Measurements from ENCODE around the gene TRPT1. TPM values are rescaled to one million over a fixed set of nuclear protein-coding genes. Genes with fewer than 3 reads are reported as not detected.

The TRPT1 gene
- total RNA-seq, 2 experiments from 2014 or later, result 40.6 to 49.0 TPM

GRCh38 chr11:64269540-64270220, 43.7 kb upstream of the TRPT1 start:
- Histone ChIP-seq H3K4me3 (ENCODE audit: low read depth, low read length, poor library complexity, severe bottlenecking) (peak overlapping the region; percentile 86), H3K4me2 (ENCODE audit: low read length) (peak overlapping the region; percentile 75), H3K79me2 (ENCODE audit: insufficient read depth, low read depth, low read length) (peaks cover 11% of the 10 kb centered on the region; the same call in 1 of the 2 replicates), H4K20me1 (ENCODE audit: insufficient read depth, low read length) (no peaks in the 10 kb centered on the region), H3K9me2 (ENCODE audit: insufficient read depth, low read length) (no peaks in the 10 kb centered on the region), H3K36me3 (ENCODE audit: insufficient read depth, low read length) (no peaks in the 10 kb centered on the region), H2AFZ (ENCODE audit: low read length) (peak overlapping the region; percentile 63), H3K9me3 (ENCODE audit: low read length) (no peaks in the 10 kb centered on the region), H3K4me1 (ENCODE audit: insufficient read depth, low read length, poor library complexity, severe bottlenecking) (peaks cover 27% of the 10 kb centered on the region), H3K27ac (ENCODE audit: low read depth, low read length, poor library complexity, severe bottlenecking) (peak overlapping the region; percentile 91)
- BruUV-seq (replicated peaks), result TSS peak; percentile 80
- intact Hi-C loops (cut with micrococcal nuclease; ENCODE audit: unreplicated experiment), result loop anchor here (1.0 to 2.0 kb wide), 5 partner anchors 18 to 71 kb away; partner anchors contain the start of genes CCDC88B, NUDT22, PLCB3 and PPP1R14B
- POLR2A ChIA-PET, result interaction anchor here (0.9 to 1.5 kb wide), 5 partner anchors 13 to 64 kb away, joined by 3 to 5 read pairs (median 4); partner anchors contain the start of gene TRMT112
- peak; percentile 100 for DNase-seq (ENCODE audit: low spot score)
- CTCF ChIA-PET (ENCODE audit: unreplicated experiment), result no interaction called here
- no peak for TF ChIP-seq EZH2phosphoT487 (IDR thresholded peaks at IDR 0.05; ENCODE audit: borderline replicate concordance, low read depth, low read length)
- TF ChIP-seq, protein P1, sequence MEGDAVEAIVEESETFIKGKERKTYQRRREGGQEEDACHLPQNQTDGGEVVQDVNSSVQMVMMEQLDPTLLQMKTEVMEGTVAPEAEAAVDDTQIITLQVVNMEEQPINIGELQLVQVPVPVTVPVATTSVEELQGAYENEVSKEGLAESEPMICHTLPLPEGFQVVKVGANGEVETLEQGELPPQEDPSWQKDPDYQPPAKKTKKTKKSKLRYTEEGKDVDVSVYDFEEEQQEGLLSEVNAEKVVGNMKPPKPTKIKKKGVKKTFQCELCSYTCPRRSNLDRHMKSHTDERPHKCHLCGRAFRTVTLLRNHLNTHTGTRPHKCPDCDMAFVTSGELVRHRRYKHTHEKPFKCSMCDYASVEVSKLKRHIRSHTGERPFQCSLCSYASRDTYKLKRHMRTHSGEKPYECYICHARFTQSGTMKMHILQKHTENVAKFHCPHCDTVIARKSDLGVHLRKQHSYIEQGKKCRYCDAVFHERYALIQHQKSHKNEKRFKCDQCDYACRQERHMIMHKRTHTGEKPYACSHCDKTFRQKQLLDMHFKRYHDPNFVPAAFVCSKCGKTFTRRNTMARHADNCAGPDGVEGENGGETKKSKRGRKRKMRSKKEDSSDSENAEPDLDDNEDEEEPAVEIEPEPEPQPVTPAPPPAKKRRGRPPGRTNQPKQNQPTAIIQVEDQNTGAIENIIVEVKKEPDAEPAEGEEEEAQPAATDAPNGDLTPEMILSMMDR (conservative IDR thresholded peaks at IDR 0.05; ENCODE audit: low read length), result peak; percentile 37

GRCh38 chr11:64268893-64269539, 43.0 kb upstream of the TRPT1 start:
- Histone ChIP-seq H2AFZ (ENCODE audit: low read length) (peak overlapping the region; percentile 63), H3K79me2 (ENCODE audit: insufficient read depth, low read depth, low read length) (peaks cover 11% of the 10 kb centered on the region; the same call in 1 of the 2 replicates), H3K4me3 (ENCODE audit: low read depth, low read length, poor library complexity, severe bottlenecking) (peak overlapping the region; percentile 86), H3K36me3 (ENCODE audit: insufficient read depth, low read length) (no peaks in the 10 kb centered on the region), H3K9me3 (ENCODE audit: low read length) (no peaks in the 10 kb centered on the region), H3K4me2 (ENCODE audit: low read length) (peak overlapping the region; percentile 74), H3K27ac (ENCODE audit: low read depth, low read length, poor library complexity, severe bottlenecking) (peak overlapping the region; percentile 91), H3K4me1 (ENCODE audit: insufficient read depth, low read length, poor library complexity, severe bottlenecking) (peaks cover 27% of the 10 kb centered on the region), H4K20me1 (ENCODE audit: insufficient read depth, low read length) (no peaks in the 10 kb centered on the region), H3K9me2 (ENCODE audit: insufficient read depth, low read length) (no peaks in the 10 kb centered on the region)
- BruUV-seq (replicated peaks), result no TSS peak
- ChIA-PET POLR2A (interaction anchor here (0.9 to 1.5 kb wide), 2 partner anchors 48 to 63 kb away, joined by 3 to 5 read pairs; partner anchors contain the start of gene TRMT112), CTCF (ENCODE audit: unreplicated experiment) (interaction anchor here (0.5 kb wide), 1 partner anchor 20 kb away, joined by 7 read pairs; no protein-coding TSS in a partner anchor)
- intact Hi-C loops (cut with micrococcal nuclease; ENCODE audit: unreplicated experiment), result loop anchor here (1.0 kb wide), 4 partner anchors 18 to 65 kb away; partner anchors contain the start of genes NUDT22, PLCB3, PPP1R14B and TRPT1
- DNase-seq (ENCODE audit: low spot score), result peak; percentile 70
- no peak for TF ChIP-seq EZH2phosphoT487 (IDR thresholded peaks at IDR 0.05; ENCODE audit: borderline replicate concordance, low read depth, low read length)
- TF ChIP-seq, protein P1 (conservative IDR thresholded peaks at IDR 0.05; ENCODE audit: low read length), result peak; percentile 60; the same call in 1 of the 2 replicates
